GM18507 (cell line): ENCODE measurements around the gene C5AR2.
"Not testable (repeated sequence)": the region's sequence is repeated elsewhere in the genome, so short reads cannot be mapped to it uniquely, and the experiment has no call there.

Source experiments
- DNase-seq: peaks from one replicate; pipeline ENCODE4 v3.0.0; 2011; ENCODE audit warnings: low read depth; ENCODE audit not compliant: insufficient read length; ENCODE audit errors: extremely low spot score
- FAIRE-seq: peaks from 2 replicates; lab custom pipeline; 2011; peaks lifted over from hg19 to GRCh38; lab: Jason Lieb, UNC

Gene C5AR2

GRCh38 chr19:47379381-47379938, 47.5 kb downstream of the C5AR2 start:
- FAIRE-seq = no peak
- no peak for DNase-seq

GRCh38 chr19:47380559-47380958, 48.6 kb downstream of the C5AR2 start:
- DNase-seq (no peak), FAIRE-seq (no peak)

- DNase-seq = no peak
- no peak for FAIRE-seq
Measured at GRCh38 chr19:47381121-47381520, 49.1 kb downstream of the C5AR2 start.

- no peak for DNase-seq
- peak; percentile 80 for FAIRE-seq
Measured at GRCh38 chr19:47381653-47382279, 49.8 kb downstream of the C5AR2 start.

- DNase-seq, FAIRE-seq: not testable (repeated sequence)
Measured at GRCh38 chr19:47383890-47384289, 51.9 kb downstream of the C5AR2 start.

- not testable (repeated sequence) for FAIRE-seq, DNase-seq
Measured at GRCh38 chr19:47384533-47384932, 52.6 kb downstream of the C5AR2 start.

- not testable (repeated sequence) for FAIRE-seq, DNase-seq
Measured at GRCh38 chr19:47386582-47386981, 54.6 kb downstream of the C5AR2 start.

- not testable (repeated sequence) for FAIRE-seq, DNase-seq
Measured at GRCh38 chr19:47387623-47388022, 55.6 kb downstream of the C5AR2 start.

GRCh38 chr19:47388721-47389120, 56.7 kb downstream of the C5AR2 start:
- FAIRE-seq, DNase-seq: not testable (repeated sequence)

- no peak for DNase-seq
Measured at GRCh38 chr19:47389150-47389556, 57.2 kb downstream of the C5AR2 start.

GRCh38 chr19:47390533-47391488, 58.8 kb downstream of the C5AR2 start:
- DNase-seq = no peak
- no peak for FAIRE-seq

More at GRCh38 chr19:47389150-47389556, 57.2 kb downstream of the C5AR2 start:
- FAIRE-seq = no peak

- FAIRE-seq (peak; percentile 64), DNase-seq (peak; percentile 56)
Measured at GRCh38 chr19:47391510-47392223, 59.7 kb downstream of the C5AR2 start.
